Stimulated activated CD4-positive, alpha-beta T cell treated with anti-CD3 and anti-CD28 coated beads, Interleukin-2, amount 100 ng/mL, for 4 hours (primary cell): ENCODE measurements around the gene MYLK4.

ENCODE experiments used
- DNase-seq: peaks from one replicate; pipeline ENCODE4 v3.0.0-alpha.2; 2020; ENCODE audit warnings: low read depth

MYLK4 gene

DNA sequence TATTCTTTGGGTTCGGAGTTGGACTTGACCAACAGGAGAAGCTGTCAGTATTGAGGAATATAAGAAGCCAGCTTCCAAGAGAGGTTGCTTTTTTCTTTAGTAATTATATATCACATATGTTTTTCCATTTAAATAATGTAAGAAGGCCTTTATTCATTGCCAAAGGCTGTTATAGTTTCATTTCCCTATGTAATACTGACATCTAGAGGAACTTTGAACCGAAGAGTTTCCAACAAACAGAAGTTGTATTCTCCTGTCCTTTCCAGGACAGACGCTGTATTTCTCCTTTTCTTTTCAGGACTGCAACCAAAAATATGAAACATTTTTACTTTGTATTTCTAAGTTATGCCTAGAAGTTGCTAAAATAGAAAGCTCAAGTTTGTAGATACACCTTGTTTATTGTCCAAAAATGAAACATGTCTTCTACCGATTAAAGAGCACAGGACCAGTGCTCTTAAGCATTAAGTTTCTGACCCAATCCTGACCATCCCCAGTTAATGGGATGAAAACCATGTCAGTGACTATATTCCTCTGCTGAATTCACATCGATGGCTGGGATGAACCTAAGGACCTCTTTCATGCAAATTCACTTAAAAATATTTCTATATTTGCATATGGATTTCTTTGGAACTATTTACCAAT is 55.1 kb downstream of the MYLK4 start:
- DNase-seq = no peak

GRCh38 chr6:2693231-2693630 is 57.5 kb downstream of the MYLK4 start:
- DNase-seq = no peak

GRCh38 chr6:2688401-2689064 is 62.2 kb downstream of the MYLK4 start:
- DNase-seq = no peak

DNA sequence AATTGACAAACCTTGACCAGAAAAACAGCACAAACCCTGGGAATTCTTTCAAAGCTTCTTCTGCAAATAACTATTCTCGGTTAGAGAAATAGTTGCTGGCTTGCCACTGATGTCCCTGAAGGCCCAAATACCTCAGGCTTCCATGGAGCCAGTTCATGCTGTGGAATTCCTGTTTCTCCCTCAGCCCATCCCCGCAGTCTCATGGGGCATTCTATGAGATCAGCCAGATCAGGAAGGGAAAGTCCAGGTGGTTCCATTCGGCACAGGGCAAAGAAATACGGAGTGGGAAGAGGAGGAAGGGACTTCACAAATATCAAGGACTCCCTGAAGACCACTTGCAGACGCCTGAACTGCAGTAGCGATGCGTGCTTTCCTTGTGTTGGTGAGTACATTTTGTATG is 63.3 kb downstream of the MYLK4 start:
- no peak for DNase-seq

DNA sequence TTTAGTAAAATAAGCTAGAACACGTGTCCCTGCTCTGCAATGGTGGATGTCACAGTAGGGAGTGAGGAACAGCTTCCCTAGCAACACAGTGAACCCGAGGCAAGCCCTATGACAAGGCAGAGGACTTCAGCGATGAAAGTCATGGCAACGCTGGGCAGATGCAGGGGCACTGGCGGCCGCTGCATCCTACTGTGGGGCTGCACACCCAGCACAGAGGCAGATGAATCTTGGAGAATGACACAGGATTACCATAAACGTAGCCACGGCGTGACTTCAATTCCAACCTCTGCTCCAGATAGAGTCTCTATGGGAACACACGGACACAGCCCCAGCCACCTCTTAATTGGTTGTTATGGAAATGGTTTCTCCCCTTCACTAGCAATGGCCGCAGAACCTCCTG is 64.2 kb downstream of the MYLK4 start:
- no peak for DNase-seq

DNA sequence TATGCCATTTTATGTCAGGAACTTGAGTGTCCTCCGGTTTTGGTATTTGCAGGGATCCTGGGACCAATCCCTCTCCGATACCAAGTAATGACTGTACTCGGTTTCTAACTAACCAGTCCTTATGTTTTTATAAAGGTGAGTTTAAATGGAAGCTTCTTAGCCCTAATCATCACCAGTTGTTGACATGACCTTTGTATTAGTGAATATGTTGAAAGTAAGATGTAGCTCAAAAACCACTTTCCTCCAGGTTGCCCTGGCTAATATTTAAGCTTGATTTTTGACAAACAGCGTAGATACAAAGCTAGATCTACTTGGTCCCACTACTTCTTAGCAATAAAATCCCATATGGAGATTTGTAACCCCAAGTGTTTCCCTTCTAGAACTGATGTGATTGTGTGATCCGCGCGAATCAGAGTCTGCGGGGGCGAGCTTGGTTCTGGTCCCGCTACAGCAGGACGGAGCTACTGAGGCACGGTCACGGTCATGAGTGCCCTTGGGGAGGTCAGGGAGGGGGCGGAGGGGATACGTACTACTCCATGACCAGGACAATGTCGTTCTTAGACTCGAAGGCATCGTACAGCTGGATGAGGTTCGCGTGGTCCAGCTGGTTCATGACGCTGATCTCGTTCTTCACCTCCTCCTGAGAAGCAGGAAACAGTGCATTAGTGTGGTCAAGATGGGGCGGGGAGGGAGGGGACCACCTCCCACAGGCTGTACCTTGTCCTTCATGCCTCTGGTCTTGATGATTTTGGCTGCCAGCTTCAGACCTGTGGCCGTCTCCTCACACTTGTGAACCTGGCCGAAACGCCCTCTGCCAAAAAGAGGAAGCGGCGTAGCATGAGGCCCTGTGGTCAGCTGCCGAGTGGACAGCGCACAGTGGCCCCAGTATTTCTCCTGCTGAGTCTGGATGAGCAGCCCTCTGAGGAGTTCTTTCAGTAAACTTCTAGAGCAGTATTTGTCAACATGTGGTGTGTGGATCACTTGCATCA is 65.7 kb downstream of the MYLK4 start:
- DNase-seq = no peak

- DNase-seq = no peak
Measured at GRCh38 chr6:2684103-2684749, 66.5 kb downstream of the MYLK4 start.

- no peak for DNase-seq
Measured at GRCh38 chr6:2680264-2680922, 70.3 kb downstream of the MYLK4 start.

- DNase-seq = no peak
Measured at GRCh38 chr6:2677080-2677593, 73.6 kb downstream of the MYLK4 start.

GRCh38 chr6:2676048-2676447 is 74.7 kb downstream of the MYLK4 start:
- DNase-seq = no peak

DNA sequence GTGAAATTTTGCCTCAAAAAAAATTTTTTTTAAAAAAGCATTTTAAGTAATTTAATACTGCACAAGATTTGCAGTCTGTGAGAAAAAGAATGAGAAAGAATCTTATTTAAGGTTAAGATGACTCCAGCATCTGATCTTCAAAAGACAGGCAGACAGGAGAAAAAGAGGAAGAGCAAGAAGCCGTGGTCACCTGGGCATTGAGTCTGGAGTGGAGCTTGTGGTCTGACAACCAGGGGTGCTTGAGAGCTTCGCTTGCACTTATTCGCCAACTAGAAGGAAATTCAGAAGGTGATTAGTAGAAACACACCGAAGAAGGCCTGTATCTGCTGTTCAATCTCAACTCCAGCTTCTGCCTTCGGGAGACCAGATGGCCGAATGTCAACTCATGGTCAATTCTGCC is 75.9 kb downstream of the MYLK4 start:
- no peak for DNase-seq

GRCh38 chr6:2669067-2669700 is 81.5 kb downstream of the MYLK4 start:
- DNase-seq = no peak

- DNase-seq = no peak
Measured at GRCh38 chr6:2667617-2668016, 83.1 kb downstream of the MYLK4 start.

DNA sequence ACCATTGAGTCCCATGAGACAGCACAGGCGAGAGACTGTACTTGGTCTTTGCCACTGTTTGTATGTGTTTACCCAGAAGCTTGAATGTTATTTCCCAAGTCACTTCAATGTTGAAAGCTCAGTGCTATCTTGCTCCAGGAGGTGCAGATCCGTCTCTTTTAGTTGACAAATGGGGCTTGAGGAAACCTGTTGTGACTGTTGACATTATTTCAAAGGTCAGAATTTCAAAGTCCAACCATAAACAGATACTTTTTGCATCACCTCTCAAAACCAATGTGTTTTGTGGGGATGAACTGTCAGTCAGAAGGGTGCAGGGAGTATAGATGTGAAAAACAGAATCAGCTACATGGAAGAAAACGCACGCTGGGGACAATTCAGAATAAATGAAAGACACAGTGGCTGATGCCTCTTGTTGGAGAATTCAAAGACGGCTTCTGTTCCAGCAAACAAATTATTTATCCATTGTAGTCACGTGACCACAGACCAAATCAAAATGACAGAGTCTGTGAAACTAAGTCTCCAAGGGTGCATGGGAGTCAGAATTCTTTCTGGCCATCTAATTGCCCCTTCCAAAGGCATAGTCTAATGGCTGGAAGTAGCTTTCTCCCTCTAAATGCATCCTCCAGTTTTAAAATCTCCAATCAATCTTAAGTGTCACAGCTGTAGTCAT is 83.7 kb downstream of the MYLK4 start:
- DNase-seq = no peak

- DNase-seq = no peak
Measured at GRCh38 chr6:2665146-2666070, 85.3 kb downstream of the MYLK4 start.

DNA sequence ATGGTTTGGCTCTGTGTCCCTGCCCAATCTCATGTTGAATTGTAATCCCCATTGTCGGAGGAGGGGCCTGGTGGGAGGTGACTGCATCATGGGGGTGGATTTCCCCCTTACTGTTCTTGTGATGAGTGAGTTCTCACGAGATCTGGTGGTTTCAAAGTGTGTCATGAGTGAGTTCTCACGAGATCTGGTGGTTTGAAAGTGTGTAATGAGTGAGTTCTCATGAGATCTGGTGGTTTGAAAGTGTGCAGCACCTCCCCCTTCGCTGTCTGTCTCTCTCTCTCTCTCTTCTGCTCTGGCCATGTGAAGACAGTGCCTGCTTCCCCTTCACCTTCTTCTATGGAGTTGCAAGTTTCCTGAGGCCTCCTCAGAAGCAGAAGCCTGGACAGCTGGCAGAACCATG is 87.6 kb downstream of the MYLK4 start:
- no peak for DNase-seq

GRCh38 chr6:2661651-2662050 is 89.1 kb downstream of the MYLK4 start:
- no peak for DNase-seq

GRCh38 chr6:2659882-2660281 is 90.8 kb downstream of the MYLK4 start:
- no peak for DNase-seq

GRCh38 chr6:2659381-2659780 is 91.3 kb downstream of the MYLK4 start:
- DNase-seq = no peak
